ENCODE measurements around the gene SMCR8. TPM values are rescaled to one million over a fixed set of nuclear protein-coding genes. Genes with fewer than 3 reads are reported as not detected.

The SMCR8 gene
- total and polyA plus RNA-seq, 10 of the 15 experiments (the other 5 are each of a cell fraction or from before 2014, with no cell fraction given), result 0.52 to 16.4 (median 8.0) TPM

- no TSS peak for BruUV-seq (replicated peaks)
- WGBS (ENCODE audit: insufficient coverage, insufficient replicate concordance, low lambda C conversion rate, missing lambda C conversion rate), result 95% methylated on average over 3 of the region's 3 CpGs
- ATAC-seq (no peak), DNase-seq (ENCODE audit: low read depth, low spot score) (no peak), FAIRE-seq (no peak)
- POLR2A ChIA-PET, result no interaction called here
- Histone ChIP-seq H3K9me3 (replicated peaks; ENCODE audit: control insufficient read depth, insufficient read depth, low read length) (no peaks in the 10 kb centered on the region), H3K27ac (ENCODE audit: control insufficient read depth, insufficient read depth) (no peak overlapping the region), H3K9ac (ENCODE audit: control insufficient read depth, insufficient read depth, low read length) (no peak overlapping the region), H3K79me2 (ENCODE audit: control insufficient read depth, insufficient read depth, low read length) (no peaks in the 10 kb centered on the region), H3K4me3 (no peak overlapping the region), H3K27me3 (replicated peaks in 1 of 2; ENCODE audit: control insufficient read depth in 2 of 2, insufficient read depth in 2 of 2, low read length in 1 of 2) (no peaks in the 10 kb centered on the region), H2AFZ (ENCODE audit: control insufficient read depth, low read depth, low read length) (no peak overlapping the region), H3K4me1 (ENCODE audit: control insufficient read depth, insufficient read depth, low read length) (no peaks in the 10 kb centered on the region), H3K36me3 (ENCODE audit: control insufficient read depth in 2 of 2, insufficient read depth in 2 of 2, low read length in 1 of 2) (peaks cover 43 to 46% of the 10 kb centered on the region in 2 experiments), H3K4me2 (ENCODE audit: control insufficient read depth, insufficient read depth) (no peak overlapping the region), H4K20me1 (ENCODE audit: control insufficient read depth, insufficient read depth) (no peaks in the 10 kb centered on the region; the same call in 1 of the 2 replicates)
- in situ Hi-C loops (cut with MboI) (no loop called here), intact Hi-C loops (cut with micrococcal nuclease; ENCODE audit: unreplicated experiment) (no loop called here)
- CTCF ChIA-PET, result no interaction called here
- RAD21 ChIA-PET (ENCODE audit: unreplicated experiment), result no interaction called here
- SMC1A ChIA-PET (ENCODE audit: uncharacterized antibody, unreplicated experiment), result interaction anchor here (0.9 kb wide), 1 partner anchor 15 kb away, joined by 4 read pairs; no protein-coding TSS in a partner anchor
- no peak for TF ChIP-seq BRCA1 (IDR thresholded peaks at IDR 0.05; ENCODE audit: low read depth, low read length)
- TF ChIP-seq NRF1 (conservative IDR thresholded peaks at IDR 0.05; ENCODE audit: low read depth, low read length), result no peak
- TF ChIP-seq ZZZ3 (IDR thresholded peaks at IDR 0.05; ENCODE audit: control insufficient read depth, insufficient read length, low read depth), result no peak
- TF ChIP-seq BACH1 (IDR thresholded peaks at IDR 0.05; ENCODE audit: borderline replicate concordance), result no peak
- no peak for TF ChIP-seq CHD4 (IDR thresholded peaks at IDR 0.05)
- no peak for TF ChIP-seq NFXL1 (IDR thresholded peaks at IDR 0.05; ENCODE audit: borderline replicate concordance)
- TF ChIP-seq TCF3 (IDR thresholded peaks at IDR 0.05; ENCODE audit: borderline replicate concordance, insufficient read depth, low read depth, low read length), result no peak
- TF ChIP-seq HDAC2 (IDR thresholded peaks at IDR 0.05), result no peak
- no peak for TF ChIP-seq TCF12 (IDR thresholded peaks at IDR 0.05; ENCODE audit: low read depth, low read length)
- no peak for TF ChIP-seq ZNF592 (IDR thresholded peaks at IDR 0.05)
- no peak for TF ChIP-seq ZBTB11 (CRISPR knock-in tag; IDR thresholded peaks at IDR 0.05)
- TF ChIP-seq STAT1 (conservative IDR thresholded peaks at IDR 0.05), result no peak
- no peak for TF ChIP-seq NFYB (IDR thresholded peaks at IDR 0.05; ENCODE audit: insufficient read depth, low read depth, low read length)
- no peak for TF ChIP-seq GABPA (IDR thresholded peaks at IDR 0.05; ENCODE audit: low read depth)
- TF ChIP-seq POLR2AphosphoS2 (IDR thresholded peaks at IDR 0.05; ENCODE audit: low read depth, low read length), result no peak
- TF ChIP-seq ZBTB33 (IDR thresholded peaks at IDR 0.05), result no peak
- no peak for TF ChIP-seq SMAD5 (IDR thresholded peaks at IDR 0.05; ENCODE audit: low read depth)
Measured at GRCh38 chr17:18278867-18279266, 36.2 kb upstream of the SMCR8 start.
